ENCODE measurements around the gene DDX41. TPM values are rescaled to one million over a fixed set of nuclear protein-coding genes. Genes with fewer than 3 reads are reported as not detected.

Gene DDX41
- polyA plus RNA-seq, 3 donors: 45.8 to 77.4 (median 77.2) TPM

- H3K27ac ChIP-seq (ENCODE audit: low read depth, low read length): no peak overlapping the region
- 75 to 88% (median 85%) methylated on average over 2 of the region's 2 CpGs for WGBS, 3 donors
These were observed 4.3 kb upstream of the DDX41 start for GRCh38 chr5:177520916-177521513.

GRCh38 chr5:177520271-177520670 is 3.5 kb upstream of the DDX41 start:
- WGBS, 3 donors: 84 to 98% (median 94%) methylated on average over 3 of the region's 3 CpGs
- H3K27ac ChIP-seq (ENCODE audit: low read depth, low read length): no peak overlapping the region

DNA sequence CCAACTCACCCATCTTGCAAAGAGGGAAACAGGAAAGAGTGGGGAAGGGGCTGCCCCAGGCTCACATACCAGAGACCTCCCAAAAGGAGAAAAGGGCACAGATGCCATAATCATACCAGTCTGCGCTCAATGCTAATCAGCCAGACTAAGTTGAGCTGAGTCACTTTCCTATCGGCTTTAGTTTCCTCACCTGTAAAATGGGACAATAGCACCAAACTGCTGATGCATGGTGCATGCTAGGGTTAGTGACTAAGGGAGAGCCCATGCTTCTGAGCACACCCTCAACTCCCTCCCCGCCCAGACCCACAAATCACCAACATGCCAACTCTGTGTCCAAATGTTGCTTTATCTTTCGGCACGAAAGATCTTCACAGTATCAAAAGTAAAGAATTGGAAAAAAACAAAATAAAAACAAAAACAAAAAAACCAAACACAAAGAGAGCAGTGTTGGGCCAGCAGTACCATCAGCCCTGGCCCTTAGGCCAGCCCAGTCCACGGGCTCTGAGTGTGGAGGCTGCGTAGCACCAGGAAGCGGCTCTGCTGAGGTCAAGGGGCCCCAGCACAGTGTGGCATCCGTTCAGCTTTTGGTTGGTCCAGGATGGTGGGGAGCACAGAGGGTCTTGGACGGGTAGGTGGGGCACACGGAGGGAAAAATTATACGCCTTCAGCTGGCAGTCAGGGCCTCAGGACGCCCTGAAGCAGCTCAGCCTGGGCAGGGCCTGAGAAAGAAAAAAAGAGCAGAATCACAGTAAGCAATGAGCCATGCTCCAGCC is 2.9 kb upstream of the DDX41 start:
- H3K27ac ChIP-seq (ENCODE audit: low read depth, low read length): no peak overlapping the region
- 76 to 89% (median 79%) methylated on average over 13 of the region's 13 CpGs for WGBS, 3 donors

GRCh38 chr5:177515580-177515979 is 1.2 kb downstream of the DDX41 start:
- H3K27ac ChIP-seq (ENCODE audit: low read depth, low read length): no peak overlapping the region
- 87 to 89% (median 89%) methylated on average over 7 of the region's 7 CpGs for WGBS, 3 donors

DNA sequence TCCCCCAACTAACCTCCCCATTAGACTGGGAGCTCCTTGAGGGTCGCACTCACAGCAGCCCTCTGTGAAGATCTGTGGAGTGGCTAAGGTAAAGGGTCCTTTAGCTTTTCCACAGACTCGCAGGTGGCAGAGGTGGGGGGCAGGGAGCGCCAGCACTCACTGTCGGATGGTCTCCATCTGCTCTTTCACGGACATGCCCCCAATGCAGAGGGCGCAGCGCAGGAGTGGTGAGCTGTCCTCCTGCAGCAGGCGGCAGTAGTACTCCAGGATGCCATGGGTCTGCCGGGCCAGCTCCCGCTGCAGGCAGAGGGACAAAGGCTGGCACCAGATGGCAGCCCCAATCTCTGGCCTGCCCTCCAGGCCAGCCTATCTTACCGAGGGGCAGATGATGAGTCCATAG is 2.2 kb downstream of the DDX41 start:
- H3K27ac ChIP-seq (ENCODE audit: low read depth, low read length): no peak overlapping the region
- WGBS, 3 donors: 92 to 94% (median 93%) methylated on average over 11 of the region's 11 CpGs

- WGBS, 3 donors: 94 to 98% (median 95%) methylated on average over 15 of the region's 15 CpGs
- H3K27ac ChIP-seq (ENCODE audit: low read depth, low read length): no peak overlapping the region
These were observed 3.3 kb downstream of the DDX41 start for GRCh38 chr5:177513500-177513899.

DNA sequence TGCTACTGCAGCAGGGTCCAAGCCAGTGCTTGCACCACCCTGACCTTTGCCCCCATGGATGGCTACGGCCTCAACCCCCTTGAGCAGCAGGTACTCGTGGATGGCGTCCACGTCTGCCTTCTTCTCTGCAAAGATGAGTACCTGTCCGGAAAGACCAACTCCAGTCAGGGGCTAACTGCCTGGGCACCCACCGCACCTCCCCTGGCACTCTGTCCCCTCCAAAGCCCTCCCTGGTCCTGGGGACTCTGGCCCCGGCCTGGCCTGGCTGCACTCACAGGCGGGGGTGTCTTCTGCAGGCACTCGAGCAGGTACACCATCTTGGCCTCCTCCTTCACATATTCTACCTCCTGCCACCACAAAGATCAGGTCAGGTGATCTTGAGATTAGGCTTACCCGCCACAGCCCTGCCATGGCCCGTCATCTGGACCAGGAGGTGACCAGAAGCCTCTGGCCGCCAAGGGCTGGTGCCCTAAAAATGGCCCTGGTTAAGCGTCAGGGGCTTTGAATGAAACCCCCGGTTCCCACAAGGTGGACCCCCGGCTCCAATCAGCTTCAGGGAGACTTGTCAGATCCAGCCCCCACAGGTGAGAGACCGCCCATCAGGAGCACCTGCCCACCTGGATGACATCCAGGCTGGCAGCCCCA is 3.9 kb downstream of the DDX41 start:
- 88 to 95% (median 93%) methylated on average over 16 of the region's 16 CpGs for WGBS, 3 donors
- H3K27ac ChIP-seq (ENCODE audit: low read depth, low read length): no peak overlapping the region

DNA sequence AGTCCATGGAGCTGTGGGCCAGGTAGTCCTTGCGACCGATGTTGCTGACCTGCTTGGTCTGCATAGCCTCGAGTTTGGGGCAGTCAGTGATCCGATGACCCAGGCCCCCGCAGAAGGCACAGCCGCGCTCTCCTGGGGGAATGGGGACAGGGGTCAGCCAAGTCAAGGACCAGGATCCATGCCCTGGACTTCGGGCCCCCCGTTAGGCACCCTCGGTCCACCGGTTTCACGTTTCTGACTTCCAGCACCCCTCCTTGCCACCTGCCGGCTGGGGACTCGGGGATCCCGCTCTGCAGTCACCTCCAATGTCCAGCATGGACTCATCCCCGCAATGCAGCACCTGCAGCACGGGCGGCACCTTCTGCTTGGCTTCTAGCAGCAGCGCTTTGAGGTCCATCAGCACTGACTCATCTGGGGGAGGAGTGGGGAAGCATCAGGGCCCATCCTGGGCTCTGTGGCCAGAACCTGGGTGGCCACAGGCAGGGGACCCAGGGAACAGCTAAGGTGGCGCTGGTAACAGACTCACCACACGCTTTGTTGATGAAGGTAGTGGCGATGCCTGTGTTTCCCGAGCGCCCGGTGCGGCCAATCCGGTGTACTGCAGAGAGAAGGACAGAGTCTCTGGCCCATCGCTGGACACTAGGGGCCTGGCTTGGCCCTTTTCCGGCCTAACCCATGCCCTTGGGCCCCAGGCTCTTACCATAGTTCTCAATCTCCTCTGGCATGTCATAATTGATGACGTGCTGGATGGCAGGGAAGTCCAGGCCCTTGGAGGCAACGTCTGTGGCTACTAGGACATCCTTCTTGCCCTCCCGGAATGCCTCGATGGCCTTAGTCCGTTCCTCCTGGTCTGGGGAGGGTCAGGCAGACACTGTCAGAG is 4.7 kb downstream of the DDX41 start:
- H3K27ac ChIP-seq (ENCODE audit: low read depth, low read length): no peak overlapping the region
- WGBS, 3 donors: 94 to 95% (median 94%) methylated on average over 34 of the region's 34 CpGs

- no peak overlapping the region for H3K27ac ChIP-seq (ENCODE audit: low read depth, low read length)
- WGBS, 3 donors: 83 to 92% (median 86%) methylated on average over 5 of the region's 5 CpGs
These were observed 5.6 kb downstream of the DDX41 start for GRCh38 chr5:177511181-177511580.

DNA sequence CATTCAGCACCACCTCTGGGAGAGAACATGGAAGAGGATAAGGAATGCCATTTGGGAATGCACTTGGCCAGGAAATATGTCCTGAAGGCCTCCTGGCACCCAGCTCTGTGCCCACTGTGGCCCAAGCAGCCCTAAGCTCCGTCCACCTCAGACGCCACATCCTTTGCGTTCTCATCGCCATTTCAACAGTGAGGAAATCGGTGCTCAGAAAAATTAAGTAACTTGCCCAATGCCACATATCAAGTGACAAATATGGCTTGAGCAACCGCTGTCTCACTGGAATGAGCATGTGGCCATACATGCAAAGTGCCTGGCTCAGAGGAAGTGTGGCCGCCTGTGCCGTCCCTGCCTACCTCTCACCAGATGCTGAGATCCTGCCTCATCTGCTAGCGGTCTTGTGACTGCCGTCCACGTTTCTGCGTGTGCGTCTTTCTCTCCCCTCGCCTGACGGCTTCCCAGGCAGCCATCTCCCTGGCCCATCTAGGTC is 6.2 kb downstream of the DDX41 start:
- H3K27ac ChIP-seq (ENCODE audit: low read depth, low read length): peak overlapping the region; percentile 76
- 48 to 86% (median 71%) methylated on average over 15 of the region's 15 CpGs for WGBS, 3 donors

GRCh38 chr5:177509991-177510566 is 6.7 kb downstream of the DDX41 start:
- peak overlapping the region; percentile 76 for H3K27ac ChIP-seq (ENCODE audit: low read depth, low read length)
- WGBS, 3 donors: 51 to 71% (median 59%) methylated on average over 11 of the region's 11 CpGs

DNA sequence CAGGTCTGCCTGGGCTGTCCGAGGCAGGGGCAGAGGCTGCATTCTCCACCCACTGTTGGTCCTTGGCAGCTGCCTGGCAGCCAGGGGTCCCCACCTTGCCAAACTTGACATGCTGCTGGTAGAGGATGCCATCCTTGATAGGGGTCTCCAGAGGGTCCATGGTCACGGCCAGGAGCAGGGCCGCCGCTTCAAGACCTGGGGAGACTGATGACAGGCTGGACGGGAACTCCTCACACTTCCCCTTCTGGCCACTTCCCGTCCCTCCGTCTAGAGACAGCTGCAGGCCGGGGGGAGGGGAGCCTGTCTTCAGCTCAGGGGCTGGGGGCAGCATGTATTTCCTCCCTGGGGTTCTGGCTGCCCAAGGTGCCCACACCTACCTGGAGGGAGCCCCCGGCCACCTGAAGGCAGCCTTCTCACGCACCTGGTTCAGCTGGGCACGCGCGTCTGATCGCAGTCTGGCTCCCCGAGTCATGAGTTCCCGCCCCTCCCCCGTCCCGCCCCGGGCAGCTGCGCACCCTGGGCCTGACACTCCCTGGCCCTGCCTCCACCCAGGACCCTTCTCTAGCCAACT is 7.3 kb downstream of the DDX41 start, which contains the start of gene DOK3:
DOK3 (minus strand) TSS at position 446 of the 571 bp plus-strand sequence; CDS start at position 160, 286 bp downstream.
- WGBS, 3 donors: 16 to 21% (median 19%) methylated on average over 20 of the region's 20 CpGs
- peak within 1 kb of the TSS; percentile 76 for H3K27ac ChIP-seq (ENCODE audit: low read depth, low read length)

DNA sequence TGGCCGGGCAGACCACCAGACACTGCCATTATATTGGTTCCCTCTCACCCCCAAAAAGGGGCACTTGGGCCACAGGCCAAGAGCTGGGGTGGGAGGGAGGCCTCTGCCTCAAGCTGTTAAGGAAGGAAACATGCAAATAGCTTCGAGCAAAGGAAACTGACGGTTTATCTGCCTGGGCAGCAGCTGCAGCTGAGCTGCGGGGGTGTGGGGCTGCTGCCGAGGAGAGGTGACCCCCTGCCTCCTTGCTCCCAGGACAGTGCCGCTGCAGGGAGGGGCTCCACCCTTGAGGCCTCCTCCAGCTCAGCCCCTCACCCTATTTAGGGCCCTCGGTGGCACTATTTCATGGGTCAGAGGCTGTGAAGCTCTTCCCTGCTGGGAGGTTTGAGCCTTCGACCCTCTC is 7.9 kb downstream of the DDX41 start:
- peak overlapping the region; percentile 29 for H3K27ac ChIP-seq (ENCODE audit: low read depth, low read length)
- 29 to 49% (median 40%) methylated on average over 7 to 8 of the region's 8 CpGs for WGBS, 3 donors

GRCh38 chr5:177508221-177508611 is 8.5 kb downstream of the DDX41 start:
- WGBS, 3 donors: 51 to 88% (median 58%) methylated on average over 23 to 26 of the region's 26 CpGs
- H3K27ac ChIP-seq (ENCODE audit: low read depth, low read length): no peak overlapping the region

DNA sequence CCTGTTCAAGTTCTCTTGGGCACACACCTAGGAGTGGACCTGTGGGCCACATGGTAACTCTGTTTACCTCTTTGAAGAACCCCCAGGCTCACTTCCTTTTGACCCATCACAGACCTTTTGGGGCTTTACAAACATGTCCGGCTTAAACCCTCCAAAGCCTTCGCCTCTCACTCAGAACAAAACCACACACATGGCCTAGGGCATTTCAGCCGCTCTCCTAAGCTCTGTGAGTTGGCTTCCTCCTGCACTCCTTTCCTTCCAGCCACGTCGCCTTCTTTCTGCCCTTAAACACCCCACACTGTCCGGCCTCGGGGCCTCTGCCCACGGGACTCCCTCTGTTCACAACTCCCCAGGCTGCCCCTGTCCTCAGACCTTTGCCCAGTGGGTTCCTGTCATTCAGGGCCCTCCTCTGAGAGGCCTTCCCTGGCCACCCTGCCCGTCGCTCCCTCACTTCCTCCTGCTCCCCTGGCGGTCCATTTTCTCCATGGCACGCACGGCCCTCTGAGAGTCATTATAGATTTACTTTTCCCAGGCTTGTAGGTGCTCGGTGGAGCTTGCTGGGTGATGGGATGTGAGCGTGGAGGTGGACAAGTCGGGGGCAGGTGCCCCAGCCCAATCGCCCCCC is 9.1 kb downstream of the DDX41 start:
- 58 to 86% (median 70%) methylated on average over 17 of the region's 17 CpGs for WGBS, 3 donors
- H3K27ac ChIP-seq (ENCODE audit: low read depth, low read length): no peak overlapping the region

GRCh38 chr5:177507165-177507564 is 9.6 kb downstream of the DDX41 start:
- no peak overlapping the region for H3K27ac ChIP-seq (ENCODE audit: low read depth, low read length)
- 50 to 81% (median 79%) methylated on average over 9 of the region's 9 CpGs for WGBS, 3 donors

GRCh38 chr5:177505075-177505474 is 11.7 kb downstream of the DDX41 start:
- 89 to 97% (median 96%) methylated on average over 4 of the region's 4 CpGs for WGBS, 3 donors
- H3K27ac ChIP-seq (ENCODE audit: low read depth, low read length): no peak overlapping the region
